Ovary (tissue), 9 donors: ENCODE results near the gene HNF1A. TPM values are rescaled to one million over a fixed set of nuclear protein-coding genes. Genes with fewer than 3 reads are reported as not detected.

Experiments
- DNase-seq, 5 donors: peaks; one replicate each; pipeline ENCODE4 v3.0.0-alpha.2; 2019 to 2020
- H3K27ac ChIP-seq, 2 donors: fragments of 200-600 bp; one replicate each; pipeline versions ENCODE4 v1.5.1 to v1.8.0; 2019 to 2022
- H3K27me3 ChIP-seq: fragments of 200-600 bp; one replicate; pipeline ENCODE4 v1.8.0; 2022
- H3K36me3 ChIP-seq: fragments of 200-600 bp; sonication (generic); one replicate; pipeline ENCODE4 v1.5.1; 2019
- H3K4me1 ChIP-seq: one replicate; pipeline ENCODE4 v1.8.1; 2013; ENCODE audit warnings: mild to moderate bottlenecking, moderate library complexity; ENCODE audit not compliant: insufficient read depth
- H3K4me3 ChIP-seq: fragments of 200-600 bp; sonication (generic); one replicate; pipeline ENCODE4 v1.5.1; 2017
- H3K9me3 ChIP-seq, 2 donors: fragments of 200-600 bp in 1 of 2; sonication (generic) in 1 of 2; one replicate each; pipeline versions ENCODE4 v1.5.1 to v1.8.1; 2013 to 2019; ENCODE audit warnings: mild to moderate bottlenecking in 1 of 2, moderate library complexity in 1 of 2
- EP300 ChIP-seq: sonication (generic); formaldehyde crosslinking; IDR thresholded peaks from one replicate; pipeline ENCODE4 v1.6.1; 2017; ENCODE audit warnings: antibody characterized with exemption
- POLR2A ChIP-seq: fragments of 450-650 bp; IDR thresholded peaks from one replicate; pipeline ENCODE4 v1.6.1; 2017; ENCODE audit warnings: antibody characterized with exemption, mild to moderate bottlenecking, moderate library complexity
- WGBS, 3 donors: extraction: QIAGEN DNeasy Blood & Tissue Kit in 1 of 3; methylation state at CpG; one replicate each; pipeline versions ENCODE4 v1.1.5 to v1.1.7; 2013 to 2017; 5-methylcytosine and 5-hydroxymethylcytosine counted together
- intact Hi-C, 4 donors: fragments of 100-400 bp; cut with DNase I; formaldehyde crosslinking; loops; one replicate each; pipeline versions ENCODE4 v1.11.0 to v1.15.1; 2022 to 2023
- polyA plus RNA-seq, 2 donors: library from polyadenylated mRNA; stranded (reverse); fragments of 200-250 nt in 1 of 2; fragments of 350-450 nt in 1 of 2; fragmentation: Illumina TruSeq in 1 of 2; extraction: RNeasy Lipid Tissue Mini Kit (QIAGEN cat#74804) in 1 of 2; gene quantifications; one replicate each; pipeline ENCODE4 v1.2.3, GENCODE V29; 2013 to 2014
- total RNA-seq, 7 donors: library from RNA; depleted of rRNA in 2 of 7; stranded (reverse); fragments of >200 nt in 2 of 7; fragmentation: NEBNext Ultra II Directional in 3 of 7; extraction: Animal tissue kit (Norgen Biotek cat#: 25700) in 3 of 7; gene quantifications; one replicate each; pipeline versions ENCODE4 v1.1.0 to v1.2.4, GENCODE V29; 2016 to 2023
- TF ChIP-seq, protein P1 (sequence below), 3 donors: fragments of 450-650 bp in 2 of 3; fragments of 200-600 bp in 1 of 3; IDR thresholded peaks; one replicate each; pipeline versions ENCODE4 v1.5.1 to v1.8.0; 2016 to 2022; ENCODE audit warnings: antibody characterized with exemption in 3 of 3, mild to moderate bottlenecking in 1 of 3
- donor health status: DM: no; HTN: no; CAD: no; lungs with moderate emphysema.
- donor health status: DM: no; HTN: no; CAD: no.
- donor health status: Bipolar disorder and iron deficiency.
- donor health status: DM: yes; HTN: yes; CAD: no.
- donor health status: DM: no; HTN: no; CAD: no.
- donor health status: DM: yes; HTN: yes; CAD: no.

The HNF1A gene
- total and polyA plus RNA-seq, 9 donors = 0.10 to 1.4 (median 0.17) TPM; not detected in 5

DNA sequence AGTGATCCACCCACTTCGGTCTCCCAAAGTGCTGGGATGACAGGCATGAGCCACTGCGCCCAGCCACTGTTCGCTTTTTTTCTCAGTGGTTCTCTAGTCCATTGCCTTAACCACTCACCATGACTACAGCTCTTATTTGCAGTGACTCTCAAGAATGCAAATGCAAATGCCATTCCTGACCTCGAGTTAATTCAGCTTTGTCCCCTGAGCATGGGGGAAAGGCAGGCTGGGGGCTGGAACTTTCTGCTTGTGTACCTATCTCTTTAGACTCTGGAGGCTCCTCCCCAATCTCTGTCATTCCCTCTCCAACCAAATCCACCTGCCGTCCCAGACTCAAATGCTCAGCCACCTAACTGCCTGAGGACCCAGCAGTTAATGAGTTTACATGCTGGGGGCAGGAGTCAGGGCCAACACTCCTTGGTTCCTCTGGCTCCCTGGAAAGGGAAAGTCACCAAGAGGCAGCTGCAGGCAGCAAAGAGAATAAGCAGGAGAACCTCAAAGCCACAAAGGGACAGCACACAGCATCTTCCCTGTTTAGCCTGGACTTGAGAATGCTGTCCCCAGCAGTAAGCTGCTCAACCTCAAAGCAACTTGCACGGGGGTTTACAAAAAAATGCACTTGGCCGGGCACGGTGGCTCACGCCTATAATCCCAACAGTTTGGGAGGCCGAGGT is 5.3 kb upstream of the HNF1A start:
- TF ChIP-seq, protein P1, sequence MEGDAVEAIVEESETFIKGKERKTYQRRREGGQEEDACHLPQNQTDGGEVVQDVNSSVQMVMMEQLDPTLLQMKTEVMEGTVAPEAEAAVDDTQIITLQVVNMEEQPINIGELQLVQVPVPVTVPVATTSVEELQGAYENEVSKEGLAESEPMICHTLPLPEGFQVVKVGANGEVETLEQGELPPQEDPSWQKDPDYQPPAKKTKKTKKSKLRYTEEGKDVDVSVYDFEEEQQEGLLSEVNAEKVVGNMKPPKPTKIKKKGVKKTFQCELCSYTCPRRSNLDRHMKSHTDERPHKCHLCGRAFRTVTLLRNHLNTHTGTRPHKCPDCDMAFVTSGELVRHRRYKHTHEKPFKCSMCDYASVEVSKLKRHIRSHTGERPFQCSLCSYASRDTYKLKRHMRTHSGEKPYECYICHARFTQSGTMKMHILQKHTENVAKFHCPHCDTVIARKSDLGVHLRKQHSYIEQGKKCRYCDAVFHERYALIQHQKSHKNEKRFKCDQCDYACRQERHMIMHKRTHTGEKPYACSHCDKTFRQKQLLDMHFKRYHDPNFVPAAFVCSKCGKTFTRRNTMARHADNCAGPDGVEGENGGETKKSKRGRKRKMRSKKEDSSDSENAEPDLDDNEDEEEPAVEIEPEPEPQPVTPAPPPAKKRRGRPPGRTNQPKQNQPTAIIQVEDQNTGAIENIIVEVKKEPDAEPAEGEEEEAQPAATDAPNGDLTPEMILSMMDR (IDR thresholded peaks at IDR 0.05) = no peak
- TF ChIP-seq EP300 = no peak
- TF ChIP-seq POLR2A = no peak
- no peak for DNase-seq
- H3K4me3 ChIP-seq = no peak overlapping the region
- intact Hi-C loops = loop anchor here in 2 of 4 donors (5.0 kb wide), 1 partner anchor 326 kb away; no protein-coding TSS in a partner anchor
- 48 to 55% (median 49%) methylated on average over 10 of the region's 10 CpGs for WGBS, 3 donors
- no peak overlapping the region for H3K27ac ChIP-seq
- H3K36me3 ChIP-seq = no peaks in the 10 kb centered on the region
- H3K4me1 ChIP-seq = no peaks in the 10 kb centered on the region
- H3K9me3 ChIP-seq = no peaks in the 10 kb centered on the region
- no peaks in the 10 kb centered on the region for H3K27me3 ChIP-seq

DNA sequence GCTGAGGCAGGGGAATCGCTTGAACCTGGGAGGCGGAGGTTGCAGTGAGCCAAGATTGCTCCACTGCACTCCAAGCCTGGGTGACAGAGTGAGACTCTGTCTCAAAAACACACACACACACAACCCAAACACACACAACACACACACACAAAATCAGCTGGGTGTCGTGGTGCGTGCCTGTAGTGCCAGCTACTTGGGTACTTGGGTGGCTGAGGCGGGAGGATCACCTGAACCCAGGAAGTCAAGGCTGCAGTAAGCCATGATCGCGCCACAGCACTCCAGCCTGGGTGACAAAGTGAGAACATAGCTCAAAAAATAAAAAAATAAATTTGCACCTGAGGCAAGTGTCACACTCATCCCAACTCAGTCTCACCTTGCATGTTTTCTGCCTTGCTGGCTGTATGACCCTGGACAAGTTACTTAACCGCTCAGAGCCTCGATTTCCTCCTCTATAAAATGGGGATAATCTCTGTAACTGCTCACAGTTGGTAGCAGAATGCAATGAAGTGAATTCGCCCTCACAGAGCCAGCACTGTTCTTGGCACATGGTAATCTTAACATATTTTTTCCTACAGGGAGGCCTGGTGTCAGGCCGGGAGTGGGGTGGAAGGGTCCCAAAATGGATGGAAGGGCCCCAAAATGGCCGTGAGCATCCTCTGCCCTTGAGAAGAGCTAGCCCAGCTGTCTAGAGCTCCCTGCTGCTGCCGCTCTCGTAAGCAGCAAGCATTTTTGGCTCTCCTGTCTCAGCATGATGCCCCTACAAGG is 630 bp upstream of the HNF1A start:
- Histone ChIP-seq H3K27me3 (no peaks in the 10 kb centered on the region), H3K4me3 (no peak overlapping the region), H3K27ac (no peak overlapping the region), H3K9me3 (no peaks in the 10 kb centered on the region), H3K36me3 (no peaks in the 10 kb centered on the region), H3K4me1 (no peaks in the 10 kb centered on the region)
- 82 to 87% (median 86%) methylated on average over 14 of the region's 14 CpGs for WGBS, 3 donors
- no peak for DNase-seq
- intact Hi-C loops = no loop called here
- TF ChIP-seq, protein P1 (IDR thresholded peaks at IDR 0.05) = no peak
- TF ChIP-seq EP300 (no peak), POLR2A (no peak)

DNA sequence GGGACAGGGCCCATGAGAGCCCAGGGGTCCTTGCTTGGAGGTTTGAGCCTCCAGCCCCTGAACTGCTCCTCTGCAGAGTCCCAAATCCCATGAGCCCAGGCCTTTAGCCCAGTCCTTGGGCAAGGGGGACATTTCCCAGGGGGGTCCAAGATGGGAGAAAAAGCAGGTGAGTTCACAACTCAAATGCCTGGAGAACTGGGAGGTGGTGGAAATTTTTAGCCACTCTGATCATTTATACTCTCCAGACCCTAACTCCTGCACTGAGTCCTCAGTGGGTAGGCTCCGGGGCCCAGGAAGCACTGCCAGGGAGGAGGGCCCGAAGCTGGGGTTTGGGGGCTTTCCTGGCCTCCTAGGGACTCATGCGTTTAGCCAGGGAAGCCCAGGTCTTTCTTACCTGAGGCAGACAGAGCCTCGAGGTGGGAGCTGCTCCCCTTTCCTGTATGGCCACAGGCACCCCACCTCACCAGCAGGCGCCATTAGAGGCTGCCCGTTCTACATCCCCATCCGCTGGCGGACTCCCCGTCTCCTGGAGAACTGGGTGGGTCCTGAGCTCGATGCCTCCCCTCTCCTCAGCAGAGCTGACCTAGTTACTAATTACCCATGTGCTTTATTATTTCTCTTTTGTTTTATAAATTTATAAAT is 998 bp downstream of the HNF1A start:
- H3K36me3 ChIP-seq = no peaks in the 10 kb centered on the region
- intact Hi-C loops = no loop called here
- no peaks in the 10 kb centered on the region for H3K4me1 ChIP-seq
- H3K27ac ChIP-seq = no peak overlapping the region
- no peaks in the 10 kb centered on the region for H3K9me3 ChIP-seq
- 86 to 92% (median 92%) methylated on average over 10 of the region's 10 CpGs for WGBS, 3 donors
- no peak for DNase-seq
- H3K27me3 ChIP-seq = no peaks in the 10 kb centered on the region
- TF ChIP-seq, protein P1 (IDR thresholded peaks at IDR 0.05) = no peak
- peak overlapping the region; percentile 12 for H3K4me3 ChIP-seq

DNA sequence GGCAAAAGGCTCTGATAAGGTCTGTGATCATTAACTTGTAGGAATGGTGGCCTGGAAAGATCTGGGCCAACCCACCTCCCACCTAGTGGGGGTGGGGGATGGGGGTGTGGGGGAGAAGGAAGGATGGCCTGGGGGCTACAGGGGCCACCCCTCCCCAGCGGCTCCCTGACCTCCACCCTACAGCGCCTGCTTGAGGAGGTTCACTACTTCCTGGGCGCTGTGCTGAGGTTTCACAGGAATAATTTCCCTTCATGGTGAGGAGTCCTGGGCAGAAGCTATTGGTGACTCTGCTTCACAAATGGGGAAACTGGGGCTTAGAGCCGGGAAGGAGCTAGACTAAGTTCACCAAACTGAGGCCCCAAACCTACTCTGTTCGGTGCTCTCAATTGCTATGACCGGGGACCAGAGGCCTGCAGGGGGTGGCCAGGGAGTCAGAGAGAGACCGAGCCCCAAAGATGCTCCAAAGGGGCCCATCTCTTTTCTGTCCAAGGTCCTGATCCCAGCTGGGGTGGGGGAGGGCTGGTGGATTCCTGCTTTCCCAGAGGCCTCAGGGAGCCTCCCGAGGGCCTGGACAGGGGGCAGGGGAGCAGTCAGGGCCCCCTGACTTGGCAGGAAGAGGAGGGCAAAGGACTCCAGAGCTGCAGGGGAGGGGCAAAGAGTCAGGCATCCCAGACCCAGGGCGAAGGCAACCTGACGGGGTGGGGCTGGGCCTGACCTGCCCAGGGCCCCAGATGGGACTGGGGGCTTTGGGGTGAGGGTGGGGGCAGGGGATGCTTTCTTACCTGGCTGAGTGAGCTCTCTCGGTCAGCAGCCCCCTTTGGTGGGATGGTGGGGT is 1.7 kb downstream of the HNF1A start:
- 62 to 68% (median 67%) methylated on average over 11 of the region's 11 CpGs for WGBS, 3 donors
- H3K4me1 ChIP-seq = no peaks in the 10 kb centered on the region
- no peaks in the 10 kb centered on the region for H3K27me3 ChIP-seq
- TF ChIP-seq EP300 (no peak), POLR2A (no peak)
- TF ChIP-seq, protein P1 (IDR thresholded peaks at IDR 0.05) = no peak
- no peak overlapping the region for H3K4me3 ChIP-seq
- no peaks in the 10 kb centered on the region for H3K36me3 ChIP-seq
- no peak for DNase-seq
- H3K27ac ChIP-seq = no peak overlapping the region
- no peaks in the 10 kb centered on the region for H3K9me3 ChIP-seq
- intact Hi-C loops = no loop called here
